IMR-90 (cell line): Measurements from ENCODE around the gene ADAM23. TPM values are rescaled to one million over a fixed set of nuclear protein-coding genes. Genes with fewer than 3 reads are reported as not detected.

Source experiments
- polyA plus RNA-seq, 3 experiments: library from polyadenylated mRNA; depleted of rRNA; stranded (reverse); fragments of >200 nt; gene quantifications; 2 replicates each; pipeline ENCODE4 v1.2.3, GENCODE V29; 2012; ENCODE audit warnings: low replicate concordance in 1 of 3
- total RNA-seq: library from RNA; depleted of rRNA; stranded (reverse); fragments of >200 nt; gene quantifications from 2 replicates; pipeline ENCODE4 v1.2.3, GENCODE V29; 2012; rRNA removed

Gene ADAM23
- total and polyA plus RNA-seq, 2 of the 4 experiments (the other 2 are of a cell fraction): 2.9 to 10.3 TPM

Other genes with a start within 250 kb of the ADAM23 start
- 10.2 and 16.7 TPM in 2 replicates for gene ZDBF2, start 168.9 kb upstream of the ADAM23 start, total RNA-seq
- gene ZDBF2, start 168.9 kb upstream of the ADAM23 start, polyA plus RNA-seq (2012; rRNA removed): 1.3 and 1.9 TPM in 2 replicates
- not detected in 2 replicates for gene FAM237A, start 199.0 kb downstream of the ADAM23 start, total RNA-seq
- gene FAM237A, start 199.0 kb downstream of the ADAM23 start, polyA plus RNA-seq (2012; rRNA removed): not detected in 2 replicates